Vein endothelial cell (primary cell): Measurements from ENCODE around the gene C1QTNF3. TPM values are rescaled to one million over a fixed set of nuclear protein-coding genes. Genes with fewer than 3 reads are reported as not detected.

ENCODE experiments used
- small RNA-seq: library from RNA; depleted of rRNA; stranded (forward); fragments of <200 nt; gene quantifications from one replicate; pipeline ENCODE3, GENCODE V24; 2012
- total RNA-seq: library from RNA; depleted of rRNA; stranded (reverse); fragments of >200 nt; gene quantifications from 2 replicates; pipeline ENCODE4 v1.2.3, GENCODE V29; 2012

Gene C1QTNF3, protein sequence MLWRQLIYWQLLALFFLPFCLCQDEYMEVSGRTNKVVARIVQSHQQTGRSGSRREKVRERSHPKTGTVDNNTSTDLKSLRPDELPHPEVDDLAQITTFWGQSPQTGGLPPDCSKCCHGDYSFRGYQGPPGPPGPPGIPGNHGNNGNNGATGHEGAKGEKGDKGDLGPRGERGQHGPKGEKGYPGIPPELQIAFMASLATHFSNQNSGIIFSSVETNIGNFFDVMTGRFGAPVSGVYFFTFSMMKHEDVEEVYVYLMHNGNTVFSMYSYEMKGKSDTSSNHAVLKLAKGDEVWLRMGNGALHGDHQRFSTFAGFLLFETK
- 0.65 and 2.1 TPM in 2 replicates for total RNA-seq

DNA sequence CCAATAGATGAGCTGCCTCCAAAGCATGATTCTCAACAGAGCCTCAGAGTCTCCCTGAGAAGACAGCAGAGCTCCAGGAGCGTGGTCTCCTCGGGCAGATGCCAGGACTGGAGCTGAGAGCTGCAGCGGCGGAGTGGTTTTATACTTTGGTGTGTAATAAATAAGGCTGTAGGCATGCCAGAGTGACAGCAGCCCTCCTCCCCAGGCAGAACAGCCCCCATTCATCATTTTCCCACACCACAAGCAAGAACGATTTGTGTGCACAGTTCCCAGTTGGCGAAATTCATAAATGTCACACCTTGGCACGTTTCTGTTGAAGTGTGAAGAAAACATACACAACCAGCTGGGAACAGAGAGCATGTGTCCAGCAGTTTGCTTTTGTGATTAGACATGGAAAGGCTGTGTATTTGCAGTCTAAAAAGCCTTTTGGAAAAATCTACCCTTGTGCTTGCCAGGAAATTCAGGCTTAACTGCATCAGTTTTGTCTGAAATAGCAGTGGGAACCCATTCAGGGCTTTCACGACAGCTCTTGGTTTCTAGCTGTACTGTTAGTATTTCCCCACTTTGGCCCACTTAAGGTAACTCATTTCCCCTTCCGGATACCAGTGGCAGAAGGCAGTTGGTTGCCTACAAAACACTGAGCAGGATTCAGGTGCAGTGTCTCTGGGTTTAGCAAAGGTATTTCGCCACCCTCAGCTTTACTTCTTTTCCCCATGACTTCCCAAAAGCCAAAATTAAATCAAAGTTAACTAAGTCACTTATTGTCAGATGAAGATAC lies at the start of gene C1QTNF3:
Gene C1QTNF3 (minus strand): TSS at position 115 of the 778 bp plus-strand sequence. CDS start 88 bp downstream, at position 27.

DNA sequence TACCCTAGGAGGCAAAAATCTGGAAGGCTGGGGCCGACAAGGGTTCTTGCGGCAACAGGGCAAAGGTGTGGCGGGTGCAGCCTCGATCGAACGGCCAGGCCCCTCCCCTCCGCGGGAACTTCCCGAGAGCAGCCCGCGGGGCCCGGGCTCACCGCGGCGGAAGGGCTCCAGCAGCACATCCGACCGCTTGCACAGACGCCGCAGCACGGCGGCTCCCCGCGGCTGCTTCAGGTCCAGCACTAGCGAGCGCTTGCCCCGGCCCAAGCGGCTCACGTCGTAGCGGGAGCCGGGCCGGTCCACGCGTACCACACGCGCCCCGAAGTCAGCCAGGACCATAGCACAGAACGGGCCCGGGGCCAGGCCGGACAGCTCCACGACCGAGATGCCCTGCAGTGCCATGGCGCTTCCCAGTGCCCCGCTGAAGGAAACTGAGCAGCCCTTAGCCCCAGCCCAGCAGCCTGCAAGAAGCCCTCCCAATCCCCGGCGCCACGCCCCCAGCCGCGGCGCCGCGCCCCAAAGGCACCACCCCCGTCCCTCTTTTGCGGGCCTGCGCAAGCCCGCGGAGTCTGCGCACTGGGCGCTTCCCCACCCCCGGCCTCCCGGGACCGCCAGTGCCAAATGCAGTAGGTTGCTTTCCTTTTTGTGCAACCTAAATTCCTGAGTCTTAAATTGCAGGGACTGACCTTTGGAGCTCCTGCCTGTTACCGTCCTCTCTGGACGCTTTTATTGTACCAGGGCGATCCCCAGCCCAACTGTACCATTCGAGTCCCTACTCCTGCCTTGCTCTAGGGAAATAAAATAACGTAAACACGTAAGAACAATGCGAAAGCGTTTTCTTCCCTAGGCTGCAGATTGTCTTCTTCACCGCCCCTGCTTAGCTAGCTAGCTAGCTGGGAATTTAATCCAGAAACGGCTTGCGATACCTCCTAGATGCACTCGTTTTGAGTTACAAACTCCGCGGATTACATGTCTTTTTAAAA lies 35.1 kb downstream of the C1QTNF3 start, which contains the start of gene AMACR:
Gene AMACR (minus strand): TSS at position 430 of the 980 bp plus-strand sequence. CDS start 31 bp downstream, at position 399.

DNA sequence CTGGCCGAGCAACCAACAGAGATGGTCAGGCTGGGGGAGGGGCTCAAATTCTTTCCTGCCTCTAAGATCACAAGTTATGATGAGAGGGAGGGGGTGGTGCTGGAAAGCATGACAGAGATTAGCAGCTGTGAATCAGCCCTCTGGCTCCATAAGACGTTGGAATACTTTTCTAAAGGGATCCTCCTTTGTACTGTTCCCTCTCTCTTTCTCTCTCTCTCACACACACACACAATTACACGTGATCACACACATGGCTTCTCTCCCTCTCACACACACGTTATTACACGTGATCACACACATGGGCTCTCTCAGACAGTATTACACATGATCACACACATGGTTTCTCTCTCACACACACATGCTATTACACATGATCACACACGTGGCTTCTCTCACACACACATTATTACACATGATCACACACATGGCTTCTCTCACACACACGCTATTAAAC lies 58.3 kb downstream of the C1QTNF3 start, which contains the start of gene SLC45A2:
Gene SLC45A2 (minus strand): TSS at position 23 of the 454 bp plus-strand sequence. CDS start 110 bp downstream, outside the sequence.

Small RNAs within 50 kb of the gene (small RNA-seq; reads per million reads assigned to genes)
- not detected for gene AC139783.1

Other genes with a start within 250 kb of the C1QTNF3 start
- 0.19 and 0.65 TPM in 2 replicates for gene ADAMTS12, start 151.2 kb downstream of the C1QTNF3 start, total RNA-seq
- gene RXFP3, start 106.8 kb downstream of the C1QTNF3 start, total RNA-seq, result not detected in 2 replicates
- gene SLC45A2, start 58.5 kb downstream of the C1QTNF3 start, total RNA-seq, result 0.10 TPM in 1 of 2 replicates, not detected in the other
- 9.6 and 10.8 TPM in 2 replicates for gene AMACR, start 35.2 kb downstream of the C1QTNF3 start, total RNA-seq